Stimulated activated CD4-positive, alpha-beta T cell treated with anti-CD3 and anti-CD28 coated beads, Interleukin-15, amount 100 ng/mL, for 24 hours (primary cell): Measurements from ENCODE around the gene SLC50A1.

ENCODE experiments used
- DNase-seq: peaks from one replicate; pipeline ENCODE4 v3.0.0-alpha.2; 2020

SLC50A1 gene

GRCh38 chr1:155186067-155186793, 50.6 kb downstream of the SLC50A1 start:
- DNase-seq = no peak

DNA sequence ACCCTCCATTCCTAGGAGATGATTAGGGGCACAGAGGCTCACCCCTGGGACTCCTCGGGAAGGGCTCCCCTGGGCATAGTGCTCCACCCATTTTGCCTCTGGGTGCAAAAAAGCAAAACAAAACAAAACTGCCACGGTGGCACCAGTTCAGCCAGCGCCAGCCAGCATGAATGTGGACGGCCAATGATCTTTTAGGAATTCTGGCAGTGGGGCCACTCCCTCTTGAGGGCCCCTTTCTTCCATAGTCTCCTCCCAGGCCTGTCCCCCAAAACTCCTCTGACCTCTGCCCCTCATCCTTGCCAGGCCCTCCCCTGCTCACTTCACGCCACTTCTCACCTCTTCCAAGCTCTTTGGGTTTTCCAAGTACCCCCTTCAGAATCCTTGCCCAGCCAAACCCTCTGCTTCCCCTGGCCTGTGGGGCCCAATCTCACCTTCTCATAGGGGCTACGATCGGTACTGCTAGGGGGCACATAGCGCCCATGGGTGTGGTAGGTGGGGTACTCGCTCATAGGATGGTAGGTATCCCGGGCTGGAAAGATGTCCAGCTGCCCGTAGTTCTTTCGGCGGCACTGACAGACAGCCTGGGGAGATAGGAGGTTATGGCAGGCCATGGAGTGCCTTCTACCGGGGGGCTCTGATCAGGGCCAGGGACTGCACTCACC, 51.3 kb downstream of the SLC50A1 start:
- no peak for DNase-seq

GRCh38 chr1:155187456-155187891, 51.8 kb downstream of the SLC50A1 start:
- no peak for DNase-seq

DNA sequence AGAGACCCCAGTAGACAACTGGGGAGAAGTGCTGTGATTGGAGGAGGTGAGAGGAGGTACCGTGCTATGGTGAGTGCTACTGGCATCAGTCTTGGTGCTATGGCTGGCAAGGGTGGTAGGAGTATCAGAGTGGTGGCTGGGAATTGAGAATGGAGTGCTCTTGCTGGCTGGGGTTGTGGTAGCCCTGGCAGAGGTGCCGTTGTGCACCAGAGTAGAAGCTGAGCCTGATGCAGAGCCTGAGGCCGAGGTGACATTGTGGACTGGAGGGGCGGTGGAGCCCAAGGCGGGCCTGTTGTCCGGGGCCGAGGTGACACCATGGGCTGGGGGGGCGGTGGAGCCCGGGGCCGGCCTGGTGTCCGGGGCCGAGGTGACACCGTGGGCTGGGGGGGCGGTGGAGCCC, 52.6 kb downstream of the SLC50A1 start:
- no peak for DNase-seq
